ENCODE measurements around the gene LDB2.

LDB2 gene

DNA sequence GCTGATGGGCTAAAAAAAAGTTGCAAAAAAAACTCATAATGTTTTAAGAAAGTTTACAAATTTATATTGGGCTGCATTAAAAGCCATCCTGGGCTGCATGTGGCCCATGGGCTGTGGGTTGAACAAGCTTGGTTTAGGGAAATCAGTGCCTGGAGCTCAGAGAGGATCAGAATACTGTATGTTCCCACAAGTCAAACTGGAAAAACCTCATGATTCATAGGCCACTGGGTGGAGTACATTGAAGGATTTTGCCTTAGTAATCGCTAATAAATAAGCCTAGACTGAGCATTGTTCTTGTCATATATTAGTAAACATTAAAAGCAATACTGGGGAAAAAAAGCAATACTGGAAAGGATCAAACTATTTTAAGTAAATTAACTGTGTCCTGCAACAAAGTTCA lies 425.9 kb downstream of the LDB2 start:
- peaks cover 0 to 17% (median 5%) of the 10 kb centered on the region in 3 donors for H3K9me3 ChIP-seq
- H3K4me3 ChIP-seq, result no peak overlapping the region
- TF ChIP-seq CTCF (IDR thresholded peaks at IDR 0.05), result no peak
- H3K27me3 ChIP-seq, result no peaks in the 10 kb centered on the region
- intact Hi-C loops (cut with DNase I; ENCODE audit: low total_unique reads), result no loop called here
- H3K36me3 ChIP-seq, result no peaks in the 10 kb centered on the region
- H3K27ac ChIP-seq, result no peak overlapping the region
- H3K4me1 ChIP-seq, result no peaks in the 10 kb centered on the region
- no peak for DNase-seq

- intact Hi-C loops (cut with DNase I; ENCODE audit: low total_unique reads), result no loop called here
- no peaks in the 10 kb centered on the region for H3K4me1 ChIP-seq
- TF ChIP-seq CTCF (IDR thresholded peaks at IDR 0.05), result no peak
- no peak overlapping the region for H3K4me3 ChIP-seq
- no peak for DNase-seq
- H3K27me3 ChIP-seq, result no peaks in the 10 kb centered on the region
- H3K36me3 ChIP-seq, result no peaks in the 10 kb centered on the region
- H3K9me3 ChIP-seq, result no peaks in the 10 kb centered on the region
- no peak overlapping the region for H3K27ac ChIP-seq
Measured at GRCh38 chr4:16467061-16467460, 431.4 kb downstream of the LDB2 start.

DNA sequence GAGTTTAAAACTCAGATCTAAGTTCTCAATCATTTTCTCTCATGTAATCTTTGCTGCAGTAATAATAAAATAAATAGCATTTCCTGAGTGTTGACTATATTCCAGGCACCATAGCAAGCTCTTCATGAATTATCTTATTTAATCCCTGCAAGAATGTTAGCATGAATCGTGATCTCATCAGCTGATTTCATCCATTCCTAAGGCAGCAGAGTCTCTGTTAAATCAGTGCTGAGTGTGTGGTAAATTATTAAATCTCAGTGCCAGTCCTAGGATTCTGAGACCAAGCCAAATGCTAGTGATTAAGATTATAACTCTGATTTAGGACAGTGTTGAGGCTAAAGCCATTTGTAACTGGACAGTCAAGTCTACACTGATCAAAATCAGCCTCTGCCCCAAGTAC lies 431.9 kb downstream of the LDB2 start:
- intact Hi-C loops (cut with DNase I; ENCODE audit: low total_unique reads), result no loop called here

GRCh38 chr4:16464651-16465050 lies 433.8 kb downstream of the LDB2 start:
- intact Hi-C loops (cut with DNase I; ENCODE audit: low total_unique reads), result no loop called here
- TF ChIP-seq CTCF (IDR thresholded peaks at IDR 0.05), result no peak
- no peaks in the 10 kb centered on the region for H3K36me3 ChIP-seq

More for the DNA sequence above, 431.9 kb downstream of the LDB2 start:
- no peak overlapping the region for H3K27ac ChIP-seq
- H3K9me3 ChIP-seq, result no peaks in the 10 kb centered on the region
- no peaks in the 10 kb centered on the region for H3K4me1 ChIP-seq
- no peak overlapping the region for H3K4me3 ChIP-seq
- TF ChIP-seq CTCF (IDR thresholded peaks at IDR 0.05), result no peak
- H3K36me3 ChIP-seq, result no peaks in the 10 kb centered on the region
- no peaks in the 10 kb centered on the region for H3K27me3 ChIP-seq
- no peak for DNase-seq

DNA sequence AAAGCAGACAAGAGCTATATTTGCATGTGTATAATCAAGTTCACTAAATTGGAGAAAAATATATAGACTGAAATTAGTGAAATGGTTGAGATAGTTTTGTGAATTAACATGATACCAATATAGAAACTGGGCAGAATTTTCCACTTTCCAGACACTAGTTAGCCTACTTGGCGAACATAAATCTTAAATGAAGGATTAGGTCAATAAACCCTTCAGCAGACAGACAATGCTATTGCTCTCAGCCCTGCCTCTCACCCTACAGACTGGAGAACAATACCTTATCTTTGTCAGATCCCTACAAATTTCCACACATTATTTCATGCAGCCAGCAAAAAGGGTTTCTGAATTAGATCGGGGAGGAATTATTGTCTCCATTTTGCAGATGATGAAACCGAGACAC lies 435.8 kb downstream of the LDB2 start:
- intact Hi-C loops (cut with DNase I; ENCODE audit: low total_unique reads), result no loop called here
- peaks cover 0 to 5% (median 0%) of the 10 kb centered on the region in 3 donors for H3K9me3 ChIP-seq
- TF ChIP-seq CTCF (IDR thresholded peaks at IDR 0.05), result no peak
- H3K4me3 ChIP-seq, result no peak overlapping the region
- no peaks in the 10 kb centered on the region for H3K36me3 ChIP-seq
- no peaks in the 10 kb centered on the region for H3K4me1 ChIP-seq
- no peak overlapping the region for H3K27ac ChIP-seq
- no peak for DNase-seq
- H3K27me3 ChIP-seq, result no peaks in the 10 kb centered on the region

More at GRCh38 chr4:16464651-16465050, 433.8 kb downstream of the LDB2 start:
- no peaks in the 10 kb centered on the region for H3K4me1 ChIP-seq
- H3K27ac ChIP-seq, result no peak overlapping the region
- no peaks in the 10 kb centered on the region for H3K27me3 ChIP-seq
- DNase-seq, result no peak
- H3K4me3 ChIP-seq, result no peak overlapping the region
- no peaks in the 10 kb centered on the region for H3K9me3 ChIP-seq

- Histone ChIP-seq H3K27ac (no peak overlapping the region), H3K4me1 (no peaks in the 10 kb centered on the region), H3K36me3 (no peaks in the 10 kb centered on the region), H3K27me3 (no peaks in the 10 kb centered on the region), H3K9me3 (peaks cover 0 to 5% (median 0%) of the 10 kb centered on the region in 3 donors), H3K4me3 (no peak overlapping the region)
- TF ChIP-seq CTCF (IDR thresholded peaks at IDR 0.05), result no peak
- no peak for DNase-seq
- intact Hi-C loops (cut with DNase I; ENCODE audit: low total_unique reads), result no loop called here
Measured at GRCh38 chr4:16461362-16461761, 437.1 kb downstream of the LDB2 start.
